ENCODE results near the gene PLCB2. TPM values are rescaled to one million over a fixed set of nuclear protein-coding genes. Genes with fewer than 3 reads are reported as not detected.
A peak's percentile ranks its signal among the peaks of the same experiment; 100 is the strongest.

Gene PLCB2
- total and polyA plus RNA-seq, 8 donors = 13.5 to 86.4 (median 14.9) TPM

GRCh38 chr15:40320931-40321371 is 13.2 kb upstream of the PLCB2 start:
- DNase-seq = peak in 1 of 4 donors; percentile 68
- Histone ChIP-seq H3K27ac (no peak overlapping the region), H3K4me3 (no peak overlapping the region), H3K36me3 (no peaks in the 10 kb centered on the region), H3K4me1 (peaks cover 15 to 34% of the 10 kb centered on the region in 2 donors), H3K9me3 (no peaks in the 10 kb centered on the region), H3K27me3 (no peaks in the 10 kb centered on the region)
- intact Hi-C loops (cut with DNase I) = no loop called here
- ATAC-seq = peak; percentile 37
- peak; percentile 93 to 94 for TF ChIP-seq CTCF (IDR thresholded peaks at IDR 0.05)

GRCh38 chr15:40320409-40320808 is 12.7 kb upstream of the PLCB2 start:
- intact Hi-C loops (cut with DNase I) = no loop called here
- no peak for TF ChIP-seq CTCF (IDR thresholded peaks at IDR 0.05)
- Histone ChIP-seq H3K27me3 (no peaks in the 10 kb centered on the region), H3K4me1 (peaks cover 9 to 28% of the 10 kb centered on the region in 2 donors), H3K27ac (no peak overlapping the region), H3K36me3 (no peaks in the 10 kb centered on the region), H3K9me3 (no peaks in the 10 kb centered on the region), H3K4me3 (no peak overlapping the region)
- no peak for ATAC-seq
- peak in 1 of 4 donors; percentile 6 for DNase-seq

- ATAC-seq (no peak), DNase-seq (no peak)
- Histone ChIP-seq H3K27me3 (no peaks in the 10 kb centered on the region), H3K27ac (no peak overlapping the region), H3K9me3 (no peaks in the 10 kb centered on the region), H3K4me1 (peaks cover 5 to 17% of the 10 kb centered on the region in 2 donors), H3K4me3 (no peak overlapping the region), H3K36me3 (no peaks in the 10 kb centered on the region)
- no peak for TF ChIP-seq CTCF (IDR thresholded peaks at IDR 0.05)
- intact Hi-C loops (cut with DNase I) = no loop called here
These were observed 9.8 kb upstream of the PLCB2 start for GRCh38 chr15:40317580-40317979.

GRCh38 chr15:40316931-40317330 is 9.2 kb upstream of the PLCB2 start:
- ATAC-seq = no peak
- Histone ChIP-seq H3K9me3 (no peaks in the 10 kb centered on the region), H3K27ac (no peak overlapping the region), H3K4me3 (no peak overlapping the region), H3K4me1 (peaks cover 5 to 16% of the 10 kb centered on the region in 2 donors), H3K36me3 (no peaks in the 10 kb centered on the region), H3K27me3 (no peaks in the 10 kb centered on the region)
- DNase-seq = no peak
- TF ChIP-seq CTCF (IDR thresholded peaks at IDR 0.05) = no peak
- intact Hi-C loops (cut with DNase I) = no loop called here

- no peak for TF ChIP-seq CTCF (IDR thresholded peaks at IDR 0.05)
- Histone ChIP-seq H3K4me1 (peaks cover 5 to 12% of the 10 kb centered on the region in 2 donors), H3K9me3 (no peaks in the 10 kb centered on the region), H3K27me3 (no peaks in the 10 kb centered on the region), H3K4me3 (no peak overlapping the region), H3K36me3 (no peaks in the 10 kb centered on the region), H3K27ac (no peak overlapping the region)
- no peak for ATAC-seq
- no peak for DNase-seq
- intact Hi-C loops (cut with DNase I) = no loop called here
These were observed 7.1 kb upstream of the PLCB2 start for GRCh38 chr15:40314723-40315276.

Data from left lung (tissue), 10 donors.